Anterior cingulate cortex (tissue), 58 donors: Measurements from ENCODE around the gene SCN2A.
A peak's percentile ranks its signal among the peaks of the same experiment; 100 is the strongest.

Experiments used
- DNase-seq, 58 donors: peaks; one replicate each; lab custom pipeline; 2025; lab: John Stamatoyannopoulos, UW

SCN2A gene

GRCh38 chr2:165407466-165407865, 168.3 kb downstream of the SCN2A start:
- no peak for DNase-seq

GRCh38 chr2:165408186-165408585, 169.0 kb downstream of the SCN2A start:
- no peak for DNase-seq

- DNase-seq, result no peak
These were observed 171.1 kb downstream of the SCN2A start for GRCh38 chr2:165410276-165410675.

GRCh38 chr2:165414187-165414586, 175.0 kb downstream of the SCN2A start:
- DNase-seq, result no peak

GRCh38 chr2:165417009-165417408, 177.8 kb downstream of the SCN2A start:
- DNase-seq, result no peak

GRCh38 chr2:165420231-165420630, 181.0 kb downstream of the SCN2A start:
- DNase-seq, result no peak

GRCh38 chr2:165423081-165423480, 183.9 kb downstream of the SCN2A start:
- DNase-seq, result no peak

GRCh38 chr2:165425556-165425955, 186.3 kb downstream of the SCN2A start:
- no peak for DNase-seq

- no peak for DNase-seq
These were observed 188.5 kb downstream of the SCN2A start for GRCh38 chr2:165427686-165428085.

- DNase-seq, result no peak
These were observed 189.7 kb downstream of the SCN2A start for GRCh38 chr2:165428926-165429325.

GRCh38 chr2:165431014-165431413, 191.8 kb downstream of the SCN2A start:
- DNase-seq, result no peak

GRCh38 chr2:165432234-165432966, 193.2 kb downstream of the SCN2A start:
- DNase-seq, result no peak

GRCh38 chr2:165434865-165435496, 195.8 kb downstream of the SCN2A start:
- DNase-seq, result no peak

- DNase-seq, result no peak
These were observed 196.4 kb downstream of the SCN2A start for GRCh38 chr2:165435611-165436010.

- DNase-seq, result no peak
These were observed 197.3 kb downstream of the SCN2A start for GRCh38 chr2:165436559-165436958.

GRCh38 chr2:165440367-165440766, 201.2 kb downstream of the SCN2A start:
- DNase-seq, result peak in 3 of 58 donors; percentile 5 to 12 (median 8)
